NT2/D1 (cell line): Measurements from ENCODE around the gene ZNF800.
"Not testable (repeated sequence)": the region's sequence is repeated elsewhere in the genome, so short reads cannot be mapped to it uniquely, and the experiment has no call there.

Experiments
- SUZ12 ChIP-seq: IDR thresholded peaks from 2 replicates; pipeline ENCODE4 v1.6.1; 2011; ENCODE audit not compliant: insufficient read length, insufficient read depth; ENCODE audit errors: extremely low read depth
- YY1 ChIP-seq: IDR thresholded peaks from 2 replicates; pipeline ENCODE4 v1.6.1; 2011; ENCODE audit not compliant: insufficient read length, insufficient read depth
- ZNF274 ChIP-seq: IDR thresholded peaks from 2 replicates; pipeline ENCODE4 v1.6.1; 2011; ENCODE audit warnings: mild to moderate bottlenecking, low read depth, low read length

DNA sequence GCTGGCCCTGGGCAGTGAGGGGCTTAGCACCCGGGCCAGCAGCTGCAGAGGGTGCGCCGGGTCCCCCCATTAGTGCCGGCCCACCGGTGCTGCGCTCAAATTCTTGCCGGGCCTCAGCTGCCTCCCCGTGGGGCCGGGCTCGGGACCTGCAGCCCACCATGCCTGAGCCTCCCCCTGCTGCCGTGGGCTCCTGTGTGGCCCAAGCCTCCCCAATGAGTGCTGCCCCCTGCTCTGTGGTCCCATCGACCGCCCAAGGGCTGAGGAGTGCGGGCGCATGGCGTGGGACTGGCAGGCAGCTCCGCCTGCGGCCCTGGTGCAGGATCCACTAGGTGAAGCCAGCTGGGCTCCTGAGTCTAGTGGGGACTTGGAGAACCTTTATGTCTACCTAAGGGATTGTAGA is 36.8 kb upstream of the ZNF800 start:
- TF ChIP-seq YY1, SUZ12, ZNF274: not testable (repeated sequence)
